CD14-positive monocyte (primary cell): ENCODE measurements around the gene TMPRSS12. TPM values are rescaled to one million over a fixed set of nuclear protein-coding genes. Genes with fewer than 3 reads are reported as not detected.
"Not testable (repeated sequence)": the region's sequence is repeated elsewhere in the genome, so short reads cannot be mapped to it uniquely, and the experiment has no call there.

Experiments
- DNase-seq, 3 donors: peaks; one replicate each; pipeline ENCODE4 v3.0.0-alpha.2; 2011 to 2022
- H2AFZ ChIP-seq: 2 replicates; pipeline ENCODE4 v1.6.0; 2012; ENCODE audit warnings: mild to moderate bottlenecking, low read depth, low read length, inconsistent platforms; ENCODE audit not compliant: insufficient read depth, poor library complexity, severe bottlenecking
- H3K27ac ChIP-seq, 2 donors: 1 replicate in 1 of 2; 2 replicates in 1 of 2; pipeline ENCODE4 v1.5.1; 2012 to 2013; ENCODE audit warnings: low read length in 2 of 2, control low read depth in 1 of 2, inconsistent platforms in 1 of 2, low read depth in 1 of 2, mild to moderate bottlenecking in 1 of 2
- H3K27me3 ChIP-seq, 2 donors: one replicate each; pipeline versions ENCODE4 v1.6.0 to v1.6.1; 2011 to 2013; ENCODE audit warnings: low read length in 2 of 2; ENCODE audit not compliant: control insufficient read depth in 2 of 2, insufficient read depth in 2 of 2
- H3K36me3 ChIP-seq, 2 donors: replicated peaks in 1 of 2; 1 replicate in 1 of 2; 2 replicates in 1 of 2; pipeline versions ENCODE4 v1.5.1 to v1.6.1; 2012 to 2013; ENCODE audit warnings: low read length in 2 of 2, control low read depth in 1 of 2, inconsistent platforms in 1 of 2, mild to moderate bottlenecking in 1 of 2; ENCODE audit not compliant: insufficient read depth in 2 of 2, control insufficient read depth in 1 of 2
- H3K4me1 ChIP-seq, 2 donors: 1 replicate in 1 of 2; 2 replicates in 1 of 2; pipeline versions ENCODE4 v1.5.1 to v1.6.1; 2012 to 2013; ENCODE audit warnings: low read length in 2 of 2, control low read depth in 1 of 2, inconsistent platforms in 1 of 2, mild to moderate bottlenecking in 1 of 2, moderate library complexity in 1 of 2; ENCODE audit not compliant: insufficient read depth in 2 of 2, control insufficient read depth in 1 of 2
- H3K4me2 ChIP-seq: replicated peaks from 2 replicates; pipeline ENCODE3; 2012; ENCODE audit warnings: low read length, moderate library complexity, mild to moderate bottlenecking; ENCODE audit not compliant: poor library complexity, severe bottlenecking; ENCODE audit errors: extremely low read depth
- H3K4me3 ChIP-seq, 3 experiments: fragments of 200-600 bp in 1 of 3; sonication (generic) in 1 of 3; replicated peaks in 1 of 3; 1 replicate in 2 of 3; 2 replicates in 1 of 3; pipeline ENCODE4 v1.5.1; 2011 to 2013; ENCODE audit warnings: low read length in 3 of 3, mild to moderate bottlenecking in 3 of 3, control low read depth in 2 of 3, low read depth in 2 of 3, inconsistent platforms in 1 of 3, moderate library complexity in 1 of 3
- H3K79me2 ChIP-seq: 2 replicates; pipeline ENCODE4 v1.6.0; 2012; ENCODE audit warnings: mild to moderate bottlenecking, control low read depth, inconsistent platforms, low read length, moderate library complexity; ENCODE audit not compliant: insufficient read depth
- H3K9ac ChIP-seq: 2 replicates; pipeline ENCODE4 v1.6.0; 2017; ENCODE audit warnings: low read length, mild to moderate bottlenecking; ENCODE audit not compliant: insufficient read depth, poor library complexity, severe bottlenecking
- H3K9me3 ChIP-seq, 2 donors: replicated peaks in 1 of 2; 1 replicate in 1 of 2; 2 replicates in 1 of 2; pipeline versions ENCODE4 v1.5.1 to v1.6.1; 2012 to 2013; ENCODE audit warnings: low read length in 2 of 2, control low read depth in 1 of 2; ENCODE audit not compliant: control insufficient read depth in 1 of 2, insufficient read depth in 1 of 2
- H4K20me1 ChIP-seq: 2 replicates; pipeline ENCODE4 v1.6.0; 2012; ENCODE audit warnings: mild to moderate bottlenecking, low read length, control low read depth, moderate library complexity; ENCODE audit not compliant: insufficient read depth
- H3K27ac Mint-ChIP-seq, 7 donors: one replicate each; pipeline ENCODE4 v1.8.0; 2020; ENCODE audit warnings: mild to moderate bottlenecking in 7 of 7, mixed read lengths in 7 of 7, moderate library complexity in 6 of 7, inconsistent platforms in 2 of 7
- H3K27me3 Mint-ChIP-seq, 3 donors: one replicate each; pipeline ENCODE4 v1.8.0; 2021 to 2022; ENCODE audit warnings: low read depth in 3 of 3, mild to moderate bottlenecking in 3 of 3, mixed read lengths in 3 of 3, moderate library complexity in 3 of 3, inconsistent platforms in 1 of 3
- H3K36me3 Mint-ChIP-seq, 2 donors: one replicate each; pipeline ENCODE4 v1.8.0; 2020; ENCODE audit warnings: mixed read lengths in 2 of 2, inconsistent platforms in 1 of 2, mild to moderate bottlenecking in 1 of 2
- H3K4me1 Mint-ChIP-seq: one replicate; pipeline ENCODE4 v1.8.0; 2020; ENCODE audit warnings: mild to moderate bottlenecking, mixed read lengths
- H3K4me3 Mint-ChIP-seq, 2 donors: one replicate each; pipeline ENCODE4 v1.8.0; 2020; ENCODE audit warnings: mild to moderate bottlenecking in 2 of 2, mixed read lengths in 2 of 2, moderate library complexity in 1 of 2
- H3K9me3 Mint-ChIP-seq, 7 donors: one replicate each; pipeline ENCODE4 v1.8.0; 2020 to 2022; ENCODE audit warnings: mixed read lengths in 7 of 7, mild to moderate bottlenecking in 6 of 7, moderate library complexity in 6 of 7, inconsistent platforms in 2 of 7
- WGBS: methylation state at CpG from one replicate; pipeline ENCODE4 v1.1.5; 2013; ENCODE audit warnings: missing lambda C conversion rate; ENCODE audit not compliant: insufficient coverage; 5-methylcytosine and 5-hydroxymethylcytosine counted together
- intact Hi-C, 2 donors: fragments of 100-400 bp; cut with micrococcal nuclease; formaldehyde crosslinking; loops; one replicate each; pipeline versions ENCODE4 v1.15.0 to v1.15.1; 2023
- polyA plus RNA-seq, 3 donors: library from polyadenylated mRNA; depleted of rRNA in 1 of 3; unstranded in 2 of 3; stranded (reverse) in 1 of 3; fragments of 300-500 nt in 2 of 3; fragments of >200 nt in 1 of 3; fragmentation: Illumina TruSeq in 2 of 3; gene quantifications; 1 replicate in 2 of 3; 2 replicates in 1 of 3; pipeline ENCODE4 v1.2.3, GENCODE V29; 2012 to 2021
- TF ChIP-seq, protein P1 (sequence below): fragments of 200-600 bp; IDR thresholded peaks from one replicate; pipeline ENCODE4 v1.8.0; 2022; ENCODE audit warnings: antibody characterized with exemption, mild to moderate bottlenecking

The TMPRSS12 gene
- polyA plus RNA-seq, 3 donors: not detected

DNA sequence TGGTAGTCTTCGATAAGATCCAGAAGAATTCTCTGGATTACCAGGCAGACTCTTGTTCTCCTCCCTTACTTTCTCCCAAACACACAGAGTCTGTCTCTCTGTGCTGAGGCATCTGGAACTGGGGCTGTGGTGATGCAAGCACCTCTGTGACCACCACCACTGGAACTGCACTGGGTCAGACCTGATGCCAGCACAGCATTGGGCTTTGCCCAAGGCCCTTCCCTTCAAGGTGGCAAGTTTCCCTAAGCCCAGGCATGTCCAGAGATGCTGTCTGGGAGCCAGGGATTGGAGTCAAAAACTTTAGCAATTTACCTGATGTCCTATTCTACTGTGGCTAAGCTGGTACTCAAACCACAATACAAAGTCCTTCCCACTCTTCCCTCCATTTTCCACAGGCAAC, 14.6 kb upstream of the TMPRSS12 start:
- Mint-ChIP-seq H3K27ac (peak overlapping the region in 1 of 7 donors; percentile 64), H3K4me1 (peaks cover 5% of the 10 kb centered on the region), H3K4me3 (no peak overlapping the region), H3K27me3 (peaks cover 1 to 3% (median 2%) of the 10 kb centered on the region in 3 donors), H3K36me3 (no peaks in the 10 kb centered on the region), H3K9me3 (peaks cover 1 to 7% (median 2%) of the 10 kb centered on the region in 7 donors)
- no peaks in the 10 kb centered on the region for H3K36me3 ChIP-seq
- intact Hi-C loops: loop anchor here (5.0 kb wide), 2 partner anchors 199 to 524 kb away; partner anchors contain the start of gene SLC11A2 (in 2 of the 2)
- no peak overlapping the region for H3K27ac ChIP-seq
- H3K4me2 ChIP-seq: no peak overlapping the region
- H3K27me3 ChIP-seq: no peaks in the 10 kb centered on the region
- no peaks in the 10 kb centered on the region for H3K79me2 ChIP-seq
- H3K4me1 ChIP-seq: peaks cover 0 to 3% of the 10 kb centered on the region in 2 donors
- DNase-seq: no peak
- WGBS: no CpG with 5 or more reads among the region's 1 CpG
- H3K9ac ChIP-seq: no peak overlapping the region
- H3K9me3 ChIP-seq: no peaks in the 10 kb centered on the region
- no peak overlapping the region for H2AFZ ChIP-seq
- TF ChIP-seq, protein P1, sequence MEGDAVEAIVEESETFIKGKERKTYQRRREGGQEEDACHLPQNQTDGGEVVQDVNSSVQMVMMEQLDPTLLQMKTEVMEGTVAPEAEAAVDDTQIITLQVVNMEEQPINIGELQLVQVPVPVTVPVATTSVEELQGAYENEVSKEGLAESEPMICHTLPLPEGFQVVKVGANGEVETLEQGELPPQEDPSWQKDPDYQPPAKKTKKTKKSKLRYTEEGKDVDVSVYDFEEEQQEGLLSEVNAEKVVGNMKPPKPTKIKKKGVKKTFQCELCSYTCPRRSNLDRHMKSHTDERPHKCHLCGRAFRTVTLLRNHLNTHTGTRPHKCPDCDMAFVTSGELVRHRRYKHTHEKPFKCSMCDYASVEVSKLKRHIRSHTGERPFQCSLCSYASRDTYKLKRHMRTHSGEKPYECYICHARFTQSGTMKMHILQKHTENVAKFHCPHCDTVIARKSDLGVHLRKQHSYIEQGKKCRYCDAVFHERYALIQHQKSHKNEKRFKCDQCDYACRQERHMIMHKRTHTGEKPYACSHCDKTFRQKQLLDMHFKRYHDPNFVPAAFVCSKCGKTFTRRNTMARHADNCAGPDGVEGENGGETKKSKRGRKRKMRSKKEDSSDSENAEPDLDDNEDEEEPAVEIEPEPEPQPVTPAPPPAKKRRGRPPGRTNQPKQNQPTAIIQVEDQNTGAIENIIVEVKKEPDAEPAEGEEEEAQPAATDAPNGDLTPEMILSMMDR: no peak
- no peak overlapping the region for H3K4me3 ChIP-seq
- no peaks in the 10 kb centered on the region for H4K20me1 ChIP-seq

GRCh38 chr12:50828886-50829285, 13.8 kb upstream of the TMPRSS12 start:
- peaks cover 5 to 14% (median 9%) of the 10 kb centered on the region in 7 donors for H3K9me3 Mint-ChIP-seq
- no peaks in the 10 kb centered on the region for H3K36me3 Mint-ChIP-seq
- Histone ChIP-seq H2AFZ (no peak overlapping the region), H3K36me3 (no peaks in the 10 kb centered on the region), H3K4me3 (no peak overlapping the region), H3K27ac (no peak overlapping the region), H3K9me3 (peaks cover 2 to 3% of the 10 kb centered on the region in 2 donors), H3K9ac (no peak overlapping the region), H3K79me2 (no peaks in the 10 kb centered on the region), H4K20me1 (no peaks in the 10 kb centered on the region), H3K27me3 (no peaks in the 10 kb centered on the region), H3K4me2 (no peak overlapping the region), H3K4me1 (peaks cover 0 to 3% of the 10 kb centered on the region in 2 donors)
- H3K4me3 Mint-ChIP-seq: no peak overlapping the region
- H3K27me3 Mint-ChIP-seq: peaks cover 1 to 3% (median 2%) of the 10 kb centered on the region in 3 donors
- intact Hi-C loops: loop anchor here (5.0 kb wide), 2 partner anchors 198 to 523 kb away; partner anchors contain the start of gene SLC11A2 (in 2 of the 2)
- H3K4me1 Mint-ChIP-seq: peaks cover 5% of the 10 kb centered on the region
- H3K27ac Mint-ChIP-seq: peak overlapping the region in 1 of 7 donors; percentile 30
- TF ChIP-seq, protein P1: no peak
- no peak for DNase-seq
- WGBS: no CpG with 5 or more reads among the region's 2 CpGs

- peaks cover 10 to 13% of the 10 kb centered on the region in 2 donors for H3K9me3 ChIP-seq
- H3K36me3 ChIP-seq, H3K27ac ChIP-seq, H4K20me1 ChIP-seq, H2AFZ ChIP-seq, H3K27me3 ChIP-seq, H3K27me3 Mint-ChIP-seq, H3K79me2 ChIP-seq, H3K4me2 ChIP-seq, H3K4me1 ChIP-seq, H3K4me1 Mint-ChIP-seq, H3K36me3 Mint-ChIP-seq, H3K4me3 Mint-ChIP-seq, H3K4me3 ChIP-seq, DNase-seq, H3K9ac ChIP-seq, H3K27ac Mint-ChIP-seq: not testable (repeated sequence)
- peaks cover 17 to 30% (median 26%) of the 10 kb centered on the region in 7 donors for H3K9me3 Mint-ChIP-seq
- intact Hi-C loops: loop anchor here in 1 of 2 donors (10.0 kb wide), 1 partner anchor 511 kb away; the partner anchor contains the start of gene CELA1
These were observed 8.9 kb upstream of the TMPRSS12 start for GRCh38 chr12:50833801-50834200.
